ENCODE data around the gene FZR1. TPM values are rescaled to one million over a fixed set of nuclear protein-coding genes. Genes with fewer than 3 reads are reported as not detected.
"Not testable (repeated sequence)": the region's sequence is repeated elsewhere in the genome, so short reads cannot be mapped to it uniquely, and the experiment has no call there.

The FZR1 gene
- polyA plus RNA-seq, 2 donors: 23.0 to 28.0 TPM

DNA sequence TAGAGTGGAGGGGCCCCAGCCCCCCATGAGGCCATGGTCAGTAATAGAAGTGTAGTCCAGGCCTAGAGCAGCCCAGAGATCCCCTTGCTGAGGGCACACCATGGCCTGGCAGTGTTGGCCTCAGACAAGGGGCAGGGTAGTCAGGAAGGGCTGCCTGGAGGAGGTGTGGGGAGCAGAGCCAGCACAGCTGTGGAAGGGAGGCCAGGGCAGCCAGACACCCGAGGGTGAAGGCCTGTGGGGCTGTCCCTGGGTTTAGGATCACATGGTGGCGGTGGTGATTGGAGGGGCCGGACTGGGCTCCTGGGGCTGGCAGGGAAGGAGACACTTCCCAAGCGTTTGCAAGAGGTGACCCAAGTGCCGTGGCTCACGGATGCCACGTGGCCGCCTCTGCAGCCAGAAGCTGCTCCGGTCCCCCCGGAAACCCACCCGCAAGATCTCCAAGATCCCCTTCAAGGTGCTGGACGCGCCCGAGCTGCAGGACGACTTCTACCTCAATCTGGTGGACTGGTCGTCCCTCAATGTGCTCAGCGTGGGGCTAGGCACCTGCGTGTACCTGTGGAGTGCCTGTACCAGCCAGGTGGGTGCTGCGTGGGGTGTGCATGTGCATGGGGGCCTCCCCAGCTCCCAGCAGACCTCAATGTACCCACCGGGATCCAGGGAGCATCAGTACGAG lies 21.3 kb downstream of the FZR1 start:
- H3K4me3 ChIP-seq (ENCODE audit: low read depth in 1 of 2, low read length in 2 of 2): no peak overlapping the region
- no peaks in the 10 kb centered on the region for H3K9me3 ChIP-seq (ENCODE audit: control insufficient read depth in 2 of 2, insufficient read depth in 1 of 2, low read depth in 1 of 2, low read length in 1 of 2)
- no peaks in the 10 kb centered on the region for H3K4me1 ChIP-seq (ENCODE audit: control insufficient read depth in 2 of 2, insufficient read depth in 2 of 2, low read length in 1 of 2)
- 96 to 97% methylated on average over 21 of the region's 21 CpGs for WGBS, 2 donors
- no peak overlapping the region for H3K27ac ChIP-seq (ENCODE audit: low read depth in 2 of 2, low read length in 1 of 2)
- H3K27me3 ChIP-seq (ENCODE audit: control insufficient read depth in 1 of 2, insufficient read depth in 2 of 2, low read length in 2 of 2): no peaks in the 10 kb centered on the region
- peaks cover 27 to 74% of the 10 kb centered on the region in 2 donors for H3K36me3 ChIP-seq (ENCODE audit: control insufficient read depth in 2 of 2, insufficient read depth in 2 of 2, low read length in 1 of 2)

DNA sequence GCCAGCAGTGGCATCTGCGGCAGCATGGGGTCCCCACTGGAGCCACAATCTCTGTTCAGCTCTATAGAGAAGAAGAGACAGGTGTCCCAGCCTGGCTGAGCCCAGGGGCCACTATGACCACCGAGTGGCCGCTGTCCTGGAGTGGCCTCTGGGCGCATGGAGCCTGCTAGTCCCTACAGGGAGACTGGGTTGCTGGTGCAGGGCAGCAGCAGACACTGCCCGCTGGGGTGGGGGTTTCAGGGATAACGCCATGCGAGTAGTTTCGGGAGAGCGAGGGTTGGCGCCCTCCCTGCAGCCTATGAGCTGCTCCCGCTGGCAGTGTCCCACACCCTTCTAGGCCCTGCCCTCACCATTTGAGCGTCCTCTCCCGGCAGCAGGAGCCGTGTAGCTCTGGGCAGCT lies 22.0 kb downstream of the FZR1 start:
- peaks cover 31 to 79% of the 10 kb centered on the region in 2 donors for H3K36me3 ChIP-seq (ENCODE audit: control insufficient read depth in 2 of 2, insufficient read depth in 2 of 2, low read length in 1 of 2)
- H3K27ac ChIP-seq (ENCODE audit: low read depth in 2 of 2, low read length in 1 of 2): no peak overlapping the region
- H3K27me3 ChIP-seq (ENCODE audit: control insufficient read depth in 1 of 2, insufficient read depth in 2 of 2, low read length in 2 of 2): no peaks in the 10 kb centered on the region
- WGBS, 2 donors: 96 to 98% methylated on average over 14 of the region's 14 CpGs
- H3K9me3 ChIP-seq (ENCODE audit: control insufficient read depth in 2 of 2, insufficient read depth in 1 of 2, low read depth in 1 of 2, low read length in 1 of 2): no peaks in the 10 kb centered on the region
- H3K4me3 ChIP-seq (ENCODE audit: low read depth in 1 of 2, low read length in 2 of 2): no peak overlapping the region
- H3K4me1 ChIP-seq (ENCODE audit: control insufficient read depth in 2 of 2, insufficient read depth in 2 of 2, low read length in 1 of 2): no peaks in the 10 kb centered on the region

DNA sequence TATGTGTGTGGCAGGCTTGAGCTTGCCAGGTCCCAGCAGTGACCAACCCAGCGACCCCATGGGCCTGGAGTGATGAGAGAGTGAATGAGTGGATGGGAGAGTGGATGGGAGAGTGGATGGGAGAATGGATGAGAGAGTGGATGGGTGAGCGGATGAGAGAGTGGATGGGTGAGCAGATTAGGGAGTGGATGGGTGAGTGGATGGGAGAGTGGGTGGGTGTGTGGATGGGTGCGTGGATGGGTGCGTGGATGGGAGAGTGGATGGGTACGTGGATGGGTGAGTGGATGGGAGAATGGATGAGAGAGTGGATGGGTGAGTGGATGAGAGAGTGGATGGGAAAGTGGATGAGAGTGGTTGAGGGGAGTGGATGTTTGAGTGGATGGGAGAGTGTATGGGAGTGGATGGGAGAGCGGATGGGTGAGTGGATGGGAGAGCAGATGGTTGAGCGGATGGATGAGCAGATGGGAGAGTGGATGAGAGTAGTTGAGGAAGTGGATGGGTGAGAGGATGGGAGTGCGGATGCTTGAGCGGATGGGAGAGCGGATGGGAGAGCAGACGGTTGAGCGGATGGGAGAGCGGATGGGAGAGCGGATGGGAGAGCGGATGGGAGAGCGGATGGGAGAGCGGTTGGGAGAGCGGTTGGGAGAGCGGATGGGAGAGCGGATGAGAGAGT lies 22.6 kb downstream of the FZR1 start:
- Histone ChIP-seq H3K36me3 (ENCODE audit: control insufficient read depth in 2 of 2, insufficient read depth in 2 of 2, low read length in 1 of 2) (peaks cover 32 to 79% of the 10 kb centered on the region in 2 donors), H3K27me3 (ENCODE audit: control insufficient read depth in 1 of 2, insufficient read depth in 2 of 2, low read length in 2 of 2) (no peaks in the 10 kb centered on the region), H3K9me3 (ENCODE audit: control insufficient read depth in 2 of 2, insufficient read depth in 1 of 2, low read depth in 1 of 2, low read length in 1 of 2) (no peaks in the 10 kb centered on the region), H3K4me3 (ENCODE audit: low read depth in 1 of 2, low read length in 2 of 2) (no peak overlapping the region), H3K27ac (ENCODE audit: low read depth in 2 of 2, low read length in 1 of 2) (no peak overlapping the region), H3K4me1 (ENCODE audit: control insufficient read depth in 2 of 2, insufficient read depth in 2 of 2, low read length in 1 of 2) (no peaks in the 10 kb centered on the region)
- 95 to 96% methylated on average over 20 of the region's 20 CpGs for WGBS, 2 donors

DNA sequence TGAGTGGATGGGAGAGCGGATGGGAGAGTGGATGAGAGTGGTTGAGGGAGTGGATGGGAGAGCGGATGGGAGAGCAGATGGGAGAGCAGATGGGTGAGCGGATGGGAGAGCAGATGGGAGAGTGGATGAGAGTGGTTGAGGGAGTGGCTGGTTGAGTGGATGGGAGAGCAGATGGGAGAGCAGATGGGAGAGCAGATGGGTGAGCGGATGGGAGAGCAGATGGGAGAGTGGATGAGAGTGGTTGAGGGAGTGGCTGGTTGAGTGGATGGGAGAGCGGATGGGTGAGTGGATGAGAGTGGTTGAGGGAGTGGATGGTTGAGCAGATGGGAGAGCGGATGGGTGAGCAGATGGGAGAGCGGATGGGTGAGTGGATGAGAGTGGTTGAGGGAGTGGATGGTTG lies 23.2 kb downstream of the FZR1 start:
- H3K4me3 ChIP-seq (ENCODE audit: low read depth in 1 of 2, low read length in 2 of 2); H3K27me3 ChIP-seq (ENCODE audit: control insufficient read depth in 1 of 2, insufficient read depth in 2 of 2, low read length in 2 of 2); H3K4me1 ChIP-seq (ENCODE audit: control insufficient read depth in 2 of 2, insufficient read depth in 2 of 2, low read length in 1 of 2); H3K27ac ChIP-seq (ENCODE audit: low read depth in 2 of 2, low read length in 1 of 2); H3K9me3 ChIP-seq (ENCODE audit: control insufficient read depth in 2 of 2, insufficient read depth in 1 of 2, low read depth in 1 of 2, low read length in 1 of 2): not testable (repeated sequence)
- WGBS, 2 donors: 99% methylated on average over 7 of the region's 7 CpGs
- H3K36me3 ChIP-seq (ENCODE audit: control insufficient read depth in 2 of 2, insufficient read depth in 2 of 2, low read length in 1 of 2): peaks cover 32 to 79% of the 10 kb centered on the region in 2 donors

DNA sequence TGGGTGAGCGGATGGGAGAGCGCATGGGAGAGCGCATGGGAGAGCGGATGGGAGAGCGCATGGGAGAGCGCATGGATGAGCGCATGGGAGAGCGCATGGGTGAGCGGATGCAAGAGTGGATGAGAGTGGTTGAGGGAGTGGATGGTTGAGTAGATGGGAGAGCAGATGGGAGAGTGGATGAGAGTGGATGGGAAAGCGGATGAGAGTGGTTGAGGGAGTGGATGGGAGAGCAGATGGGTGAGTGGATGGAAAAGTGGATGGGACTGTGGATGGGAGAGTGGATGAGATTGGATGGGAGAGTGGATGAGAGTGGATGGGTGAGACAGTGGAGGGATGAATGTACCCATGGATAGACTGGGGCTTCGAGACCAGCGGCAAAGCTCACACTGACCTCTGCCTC lies 24.3 kb downstream of the FZR1 start:
- Histone ChIP-seq H3K9me3 (ENCODE audit: control insufficient read depth in 2 of 2, insufficient read depth in 1 of 2, low read depth in 1 of 2, low read length in 1 of 2) (no peaks in the 10 kb centered on the region), H3K4me3 (ENCODE audit: low read depth in 1 of 2, low read length in 2 of 2) (no peak overlapping the region), H3K4me1 (ENCODE audit: control insufficient read depth in 2 of 2, insufficient read depth in 2 of 2, low read length in 1 of 2) (no peaks in the 10 kb centered on the region), H3K27ac (ENCODE audit: low read depth in 2 of 2, low read length in 1 of 2) (no peak overlapping the region), H3K36me3 (ENCODE audit: control insufficient read depth in 2 of 2, insufficient read depth in 2 of 2, low read length in 1 of 2) (peaks cover 43 to 82% of the 10 kb centered on the region in 2 donors), H3K27me3 (ENCODE audit: control insufficient read depth in 1 of 2, insufficient read depth in 2 of 2, low read length in 2 of 2) (no peaks in the 10 kb centered on the region)
- WGBS, 2 donors: 98 to 99% methylated on average over 12 of the region's 12 CpGs

DNA sequence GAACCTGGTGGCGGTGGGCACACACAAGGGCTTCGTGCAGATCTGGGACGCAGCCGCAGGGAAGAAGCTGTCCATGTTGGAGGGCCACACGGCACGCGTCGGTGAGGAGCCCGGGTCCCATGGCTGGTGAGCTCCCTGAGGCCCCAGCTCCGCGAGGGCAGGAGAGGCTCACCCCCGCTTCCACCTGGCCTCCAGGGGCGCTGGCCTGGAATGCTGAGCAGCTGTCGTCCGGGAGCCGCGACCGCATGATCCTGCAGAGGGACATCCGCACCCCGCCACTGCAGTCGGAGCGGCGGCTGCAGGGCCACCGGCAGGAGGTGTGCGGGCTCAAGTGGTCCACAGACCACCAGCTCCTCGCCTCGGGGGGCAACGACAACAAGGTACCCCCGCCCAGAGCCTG lies 25.6 kb downstream of the FZR1 start:
- Histone ChIP-seq H3K27ac (ENCODE audit: low read depth in 2 of 2, low read length in 1 of 2) (no peak overlapping the region), H3K36me3 (ENCODE audit: control insufficient read depth in 2 of 2, insufficient read depth in 2 of 2, low read length in 1 of 2) (peaks cover 43 to 76% of the 10 kb centered on the region in 2 donors), H3K9me3 (ENCODE audit: control insufficient read depth in 2 of 2, insufficient read depth in 1 of 2, low read depth in 1 of 2, low read length in 1 of 2) (no peaks in the 10 kb centered on the region), H3K4me3 (ENCODE audit: low read depth in 1 of 2, low read length in 2 of 2) (no peak overlapping the region), H3K4me1 (ENCODE audit: control insufficient read depth in 2 of 2, insufficient read depth in 2 of 2, low read length in 1 of 2) (peaks cover 0 to 2% of the 10 kb centered on the region in 2 donors), H3K27me3 (ENCODE audit: control insufficient read depth in 1 of 2, insufficient read depth in 2 of 2, low read length in 2 of 2) (no peaks in the 10 kb centered on the region)
- WGBS, 2 donors: 93% methylated on average over 28 to 29 of the region's 29 CpGs

DNA sequence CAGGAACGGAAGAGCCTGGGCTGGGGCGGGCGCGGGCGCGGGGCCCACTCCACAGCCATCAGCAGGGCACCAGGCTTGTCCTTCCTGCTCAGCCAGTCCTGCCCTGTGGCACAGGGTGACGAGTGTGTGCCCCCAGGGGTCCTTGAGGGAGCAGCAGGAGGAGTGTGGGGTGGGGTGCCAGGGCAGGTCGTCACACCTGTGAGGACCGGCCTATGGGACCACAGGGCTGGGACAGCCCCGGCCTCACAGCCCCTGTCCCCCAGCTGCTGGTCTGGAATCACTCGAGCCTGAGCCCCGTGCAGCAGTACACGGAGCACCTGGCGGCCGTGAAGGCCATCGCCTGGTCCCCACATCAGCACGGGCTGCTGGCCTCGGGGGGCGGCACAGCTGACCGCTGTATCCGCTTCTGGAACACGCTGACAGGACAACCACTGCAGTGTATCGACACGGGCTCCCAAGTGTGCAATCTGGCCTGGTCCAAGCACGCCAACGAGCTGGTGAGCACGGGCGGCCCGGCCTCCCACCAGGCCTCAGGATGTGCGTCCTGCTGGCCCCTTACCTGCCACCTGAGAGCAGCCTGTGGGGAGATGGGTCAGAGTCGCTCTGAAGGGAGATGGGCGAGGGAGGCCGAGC lies 26.2 kb downstream of the FZR1 start:
- Histone ChIP-seq H3K27ac (ENCODE audit: low read depth in 2 of 2, low read length in 1 of 2) (no peak overlapping the region), H3K36me3 (ENCODE audit: control insufficient read depth in 2 of 2, insufficient read depth in 2 of 2, low read length in 1 of 2) (peaks cover 43 to 71% of the 10 kb centered on the region in 2 donors), H3K4me1 (ENCODE audit: control insufficient read depth in 2 of 2, insufficient read depth in 2 of 2, low read length in 1 of 2) (peaks cover 0 to 2% of the 10 kb centered on the region in 2 donors), H3K27me3 (ENCODE audit: control insufficient read depth in 1 of 2, insufficient read depth in 2 of 2, low read length in 2 of 2) (no peaks in the 10 kb centered on the region), H3K9me3 (ENCODE audit: control insufficient read depth in 2 of 2, insufficient read depth in 1 of 2, low read depth in 1 of 2, low read length in 1 of 2) (no peaks in the 10 kb centered on the region), H3K4me3 (ENCODE audit: low read depth in 1 of 2, low read length in 2 of 2) (no peak overlapping the region)
- WGBS, 2 donors: 90 to 93% methylated on average over 30 to 33 of the region's 33 CpGs

DNA sequence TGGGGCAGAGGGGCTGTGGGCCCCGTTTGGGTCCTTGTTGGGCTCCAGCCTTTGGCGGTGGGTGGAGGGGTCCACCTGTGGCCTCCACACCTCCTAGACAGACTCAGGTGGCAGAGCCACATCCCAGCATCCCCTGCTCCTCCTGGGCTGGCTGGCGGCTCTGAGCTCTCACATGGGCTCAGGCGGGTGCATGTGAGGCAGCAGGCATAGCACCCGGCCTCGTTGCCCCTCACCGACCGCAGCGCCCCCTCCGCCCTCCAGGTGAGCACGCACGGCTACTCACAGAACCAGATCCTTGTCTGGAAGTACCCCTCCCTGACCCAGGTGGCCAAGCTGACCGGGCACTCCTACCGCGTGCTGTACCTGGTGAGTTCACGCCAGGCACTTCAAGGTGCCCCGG lies 26.9 kb downstream of the FZR1 start:
- WGBS, 2 donors: 86 to 88% methylated on average over 17 of the region's 17 CpGs
- no peaks in the 10 kb centered on the region for H3K9me3 ChIP-seq (ENCODE audit: control insufficient read depth in 2 of 2, insufficient read depth in 1 of 2, low read depth in 1 of 2, low read length in 1 of 2)
- no peak overlapping the region for H3K27ac ChIP-seq (ENCODE audit: low read depth in 2 of 2, low read length in 1 of 2)
- H3K27me3 ChIP-seq (ENCODE audit: control insufficient read depth in 1 of 2, insufficient read depth in 2 of 2, low read length in 2 of 2): no peaks in the 10 kb centered on the region
- peaks cover 0 to 2% of the 10 kb centered on the region in 2 donors for H3K4me1 ChIP-seq (ENCODE audit: control insufficient read depth in 2 of 2, insufficient read depth in 2 of 2, low read length in 1 of 2)
- no peak overlapping the region for H3K4me3 ChIP-seq (ENCODE audit: low read depth in 1 of 2, low read length in 2 of 2)
- peaks cover 36 to 68% of the 10 kb centered on the region in 2 donors for H3K36me3 ChIP-seq (ENCODE audit: control insufficient read depth in 2 of 2, insufficient read depth in 2 of 2, low read length in 1 of 2)

DNA sequence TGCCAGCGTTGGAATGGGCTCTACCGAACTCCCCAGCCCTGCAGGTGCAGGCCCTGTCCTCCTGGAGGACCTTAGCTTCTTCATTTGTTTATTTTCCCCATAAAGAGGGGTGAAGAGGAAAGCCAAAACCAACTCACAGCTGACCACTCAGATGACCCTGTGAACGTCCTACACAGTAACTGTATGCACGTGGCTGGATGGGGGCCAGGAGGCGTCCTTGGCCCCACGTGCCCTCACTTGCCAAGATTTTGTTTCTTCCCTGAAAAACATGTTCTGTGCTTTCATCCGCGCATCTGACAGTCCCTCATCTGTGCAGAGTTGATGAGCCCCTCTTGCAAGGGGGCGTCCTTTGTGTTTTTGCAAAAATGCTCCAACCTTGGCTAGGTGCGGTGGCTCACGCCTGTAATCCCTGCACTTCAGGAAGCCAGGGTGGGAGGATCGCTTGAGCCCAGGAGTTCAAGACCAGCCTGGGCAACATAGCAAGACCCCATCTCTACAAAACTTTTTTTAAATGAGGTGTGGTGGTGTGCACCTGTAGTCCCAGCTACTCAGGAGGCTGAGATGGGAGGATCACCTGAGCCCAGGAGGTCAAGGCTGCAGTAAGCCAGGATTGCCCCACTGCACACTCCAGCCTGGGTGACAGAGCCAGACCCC lies 27.6 kb downstream of the FZR1 start:
- Histone ChIP-seq H3K27ac (ENCODE audit: low read depth in 2 of 2, low read length in 1 of 2) (no peak overlapping the region), H3K36me3 (ENCODE audit: control insufficient read depth in 2 of 2, insufficient read depth in 2 of 2, low read length in 1 of 2) (peaks cover 36 to 66% of the 10 kb centered on the region in 2 donors), H3K4me3 (ENCODE audit: low read depth in 1 of 2, low read length in 2 of 2) (no peak overlapping the region), H3K4me1 (ENCODE audit: control insufficient read depth in 2 of 2, insufficient read depth in 2 of 2, low read length in 1 of 2) (peaks cover 0 to 2% of the 10 kb centered on the region in 2 donors), H3K27me3 (ENCODE audit: control insufficient read depth in 1 of 2, insufficient read depth in 2 of 2, low read length in 2 of 2) (no peaks in the 10 kb centered on the region), H3K9me3 (ENCODE audit: control insufficient read depth in 2 of 2, insufficient read depth in 1 of 2, low read depth in 1 of 2, low read length in 1 of 2) (no peaks in the 10 kb centered on the region)
- WGBS, 2 donors: 73 to 76% methylated on average over 12 of the region's 12 CpGs
